GM18868 (cell line): Measurements from ENCODE around the gene CACNA1A.

ENCODE experiments used
- ATAC-seq: cut with Tn5 transposase; IDR thresholded peaks from one replicate; pipeline ENCODE4 v1.9.1; 2021; ENCODE audit warnings: mild to moderate bottlenecking, moderate library complexity; ENCODE audit not compliant: unreplicated experiment

The CACNA1A gene

GRCh38 chr19:13240312-13241022 is 265.8 kb downstream of the CACNA1A start:
- ATAC-seq, result no peak

- no peak for ATAC-seq
These were observed 267.3 kb downstream of the CACNA1A start for GRCh38 chr19:13238891-13239534.

- no peak for ATAC-seq
These were observed 271.8 kb downstream of the CACNA1A start for GRCh38 chr19:13234518-13234917.

- no peak for ATAC-seq
These were observed 274.6 kb downstream of the CACNA1A start for GRCh38 chr19:13231663-13232062.

- ATAC-seq, result no peak
These were observed 277.0 kb downstream of the CACNA1A start for GRCh38 chr19:13229246-13229645.

- no peak for ATAC-seq
These were observed 277.7 kb downstream of the CACNA1A start for GRCh38 chr19:13228561-13228960.

GRCh38 chr19:13226983-13227382 is 279.3 kb downstream of the CACNA1A start:
- ATAC-seq, result no peak

GRCh38 chr19:13225973-13226865 is 280.1 kb downstream of the CACNA1A start:
- ATAC-seq, result no peak

- ATAC-seq, result no peak
These were observed 281.2 kb downstream of the CACNA1A start for GRCh38 chr19:13225085-13225484.

GRCh38 chr19:13220847-13221246 is 285.4 kb downstream of the CACNA1A start:
- ATAC-seq, result no peak

- no peak for ATAC-seq
These were observed 290.5 kb downstream of the CACNA1A start for GRCh38 chr19:13215572-13216380.

- no peak for ATAC-seq
These were observed 292.1 kb downstream of the CACNA1A start for GRCh38 chr19:13214036-13214730.

- ATAC-seq, result no peak
These were observed 293.4 kb downstream of the CACNA1A start for GRCh38 chr19:13212759-13213330.

GRCh38 chr19:13211426-13212308 is 294.6 kb downstream of the CACNA1A start:
- no peak for ATAC-seq

- no peak for ATAC-seq
These were observed 295.3 kb downstream of the CACNA1A start for GRCh38 chr19:13210941-13211340.

- ATAC-seq, result no peak
These were observed 295.9 kb downstream of the CACNA1A start for GRCh38 chr19:13210339-13210775.

GRCh38 chr19:13209484-13210338 is 296.6 kb downstream of the CACNA1A start:
- no peak for ATAC-seq
